ENCODE data around the gene LHFPL3.
A peak's percentile ranks its signal among the peaks of the same experiment; 100 is the strongest.
"Not testable (repeated sequence)": the region's sequence is repeated elsewhere in the genome, so short reads cannot be mapped to it uniquely, and the experiment has no call there.

Gene LHFPL3

DNA sequence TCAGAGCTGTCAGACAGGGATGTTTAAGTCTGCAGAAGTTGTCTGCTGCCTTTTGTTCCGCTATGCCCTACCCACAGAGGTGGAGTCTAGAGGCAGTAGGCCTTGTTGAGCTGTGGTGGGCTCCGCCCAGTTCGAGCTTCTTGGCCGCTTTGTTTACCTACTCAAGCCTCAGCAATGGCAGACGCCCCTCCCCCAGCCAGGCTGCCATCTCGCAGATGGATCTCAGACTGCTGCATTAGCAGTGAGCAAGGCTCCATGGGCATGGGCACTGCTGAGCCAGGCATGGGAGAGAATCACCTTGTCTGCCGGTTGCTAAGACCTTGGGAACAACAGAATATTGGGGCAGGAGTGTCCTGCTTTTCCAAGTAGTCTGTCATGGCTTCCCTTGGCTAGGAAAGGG is 267.2 kb downstream of the LHFPL3 start:
- DNase-seq (ENCODE audit: low spot score): not testable (repeated sequence)

DNA sequence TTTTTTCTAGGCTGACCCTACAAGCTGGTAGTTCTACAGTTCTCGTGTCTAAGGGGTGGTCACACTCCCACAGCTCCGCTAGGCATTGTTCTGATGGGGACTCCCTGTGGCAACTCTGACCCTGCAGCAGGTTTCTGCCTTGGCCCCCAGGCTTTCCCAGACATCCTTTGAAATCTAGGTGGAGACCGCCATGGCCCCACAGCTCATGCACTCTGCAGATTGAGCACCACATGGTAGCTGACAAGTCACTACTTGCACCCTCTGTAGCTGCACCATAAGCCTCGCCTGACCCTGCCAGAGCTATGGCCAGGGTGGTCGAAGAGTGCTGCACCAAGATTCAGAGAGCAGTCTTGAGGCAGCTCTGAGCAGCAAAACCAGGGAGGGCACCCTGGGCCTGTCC is 275.6 kb downstream of the LHFPL3 start:
- no peak for DNase-seq (ENCODE audit: low spot score)

DNA sequence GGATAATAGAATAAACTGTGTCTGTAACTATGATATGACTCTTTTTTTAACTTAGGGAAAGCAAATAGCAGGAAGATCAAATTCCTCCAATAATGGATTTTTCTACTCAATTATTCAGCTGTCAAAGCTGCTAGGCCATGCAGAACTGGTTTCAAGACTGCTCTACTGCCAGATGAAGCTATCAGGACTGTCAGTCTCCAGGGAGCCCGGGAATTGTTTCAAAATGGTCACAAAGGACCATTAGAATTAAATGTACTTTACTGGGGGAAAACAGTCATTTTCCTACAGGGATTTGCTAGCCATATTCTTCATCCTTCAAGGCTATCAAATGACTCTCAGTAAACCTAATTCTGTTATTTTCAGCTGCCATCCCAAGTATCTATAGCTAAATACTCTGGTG is 276.3 kb downstream of the LHFPL3 start:
- DNase-seq (ENCODE audit: low spot score): no peak

DNA sequence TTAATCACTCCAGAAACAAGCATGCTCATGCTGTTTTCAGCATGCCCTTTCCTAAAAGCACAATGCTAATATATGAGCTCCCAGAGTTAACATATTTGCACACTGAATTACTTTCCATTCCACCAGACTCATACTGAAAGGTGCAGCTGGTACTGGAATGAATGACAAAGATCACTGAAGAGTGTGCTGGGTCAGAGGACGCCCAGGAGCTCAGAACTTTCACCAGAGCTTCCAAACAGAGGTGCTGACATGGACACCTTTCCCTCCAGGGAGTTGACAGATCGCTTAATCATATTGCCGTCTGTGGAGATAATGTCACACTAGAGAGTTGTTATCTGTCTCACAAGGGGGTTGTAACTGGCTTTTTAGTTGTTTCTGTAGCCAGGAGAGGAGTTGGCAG is 292.9 kb downstream of the LHFPL3 start:
- DNase-seq (ENCODE audit: low spot score): no peak

DNA sequence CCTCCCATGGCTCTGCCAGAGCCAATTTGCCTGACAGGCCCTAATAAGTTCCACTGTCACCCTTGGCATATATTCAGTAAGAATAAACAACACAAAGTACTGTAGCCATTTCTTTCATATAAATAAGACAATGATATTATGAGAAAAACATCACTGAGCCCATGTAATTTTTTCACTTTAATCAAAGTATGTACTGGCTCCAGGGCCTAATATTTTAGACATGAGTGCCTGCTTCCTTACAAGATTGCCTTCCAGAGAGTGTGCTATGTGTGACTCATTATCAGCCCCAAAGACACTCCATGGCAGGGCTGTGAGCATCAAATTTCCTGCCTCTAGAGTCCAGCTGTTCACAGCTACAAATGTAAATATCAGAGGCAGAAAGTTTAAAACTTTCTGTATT is 297.6 kb downstream of the LHFPL3 start:
- DNase-seq (ENCODE audit: low spot score): no peak

DNA sequence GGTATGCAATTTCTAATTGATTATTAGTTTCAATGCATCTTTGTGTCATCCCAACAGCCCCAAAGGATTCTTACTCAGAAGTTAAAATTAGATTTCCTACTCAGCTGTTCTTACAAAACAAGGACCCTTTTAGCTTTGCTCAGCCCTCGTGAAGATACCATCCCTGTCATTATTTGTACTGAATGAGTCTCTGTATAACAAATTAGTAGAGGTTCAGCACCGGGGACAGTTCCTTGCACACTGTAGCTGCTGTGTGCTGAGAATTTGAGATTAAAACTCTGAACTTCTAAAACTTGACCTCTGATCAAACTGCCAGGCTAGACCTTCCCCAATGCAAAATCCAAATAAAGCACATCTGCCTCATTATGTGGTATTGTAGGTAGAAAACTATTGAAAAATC is 299.1 kb downstream of the LHFPL3 start:
- no peak for DNase-seq (ENCODE audit: low spot score)

DNA sequence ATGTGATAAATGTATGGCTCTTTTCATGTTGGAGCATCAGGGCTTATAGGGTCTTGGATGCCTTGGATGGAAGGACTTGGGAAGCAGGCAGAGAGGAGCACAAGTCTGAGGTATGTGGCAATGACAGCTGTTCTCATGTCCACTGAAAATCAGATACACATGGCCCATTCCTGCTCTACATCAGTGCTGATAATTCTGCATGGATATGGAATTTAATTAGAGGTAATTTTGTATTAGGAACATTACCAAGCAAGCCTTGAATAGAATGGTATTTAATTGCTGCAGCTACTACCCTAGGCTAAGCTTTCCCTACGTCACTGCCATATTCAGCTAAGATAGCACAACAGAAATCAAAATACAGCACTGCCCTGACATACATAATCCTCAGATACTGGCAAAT is 299.6 kb downstream of the LHFPL3 start:
- no peak for DNase-seq (ENCODE audit: low spot score)

DNA sequence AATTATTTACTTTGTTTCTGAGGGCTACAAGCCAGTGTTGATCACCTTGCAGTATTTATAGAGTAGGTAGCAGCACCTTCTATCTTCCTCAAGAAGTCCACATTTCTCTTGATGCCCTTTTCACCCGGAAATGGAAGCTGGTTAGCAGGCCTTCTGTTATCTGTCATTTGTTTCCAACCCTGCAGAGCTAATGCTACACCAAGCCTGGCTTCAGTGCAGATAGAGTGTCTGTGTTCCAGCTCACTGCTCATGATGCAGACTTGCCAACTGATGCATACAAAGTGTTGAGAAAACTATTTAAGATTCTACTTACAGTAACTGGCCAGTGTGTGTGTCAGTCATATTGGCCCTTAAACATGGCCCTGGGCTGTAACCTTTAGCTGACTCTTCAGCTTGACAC is 301.0 kb downstream of the LHFPL3 start:
- no peak for DNase-seq (ENCODE audit: low spot score)

DNA sequence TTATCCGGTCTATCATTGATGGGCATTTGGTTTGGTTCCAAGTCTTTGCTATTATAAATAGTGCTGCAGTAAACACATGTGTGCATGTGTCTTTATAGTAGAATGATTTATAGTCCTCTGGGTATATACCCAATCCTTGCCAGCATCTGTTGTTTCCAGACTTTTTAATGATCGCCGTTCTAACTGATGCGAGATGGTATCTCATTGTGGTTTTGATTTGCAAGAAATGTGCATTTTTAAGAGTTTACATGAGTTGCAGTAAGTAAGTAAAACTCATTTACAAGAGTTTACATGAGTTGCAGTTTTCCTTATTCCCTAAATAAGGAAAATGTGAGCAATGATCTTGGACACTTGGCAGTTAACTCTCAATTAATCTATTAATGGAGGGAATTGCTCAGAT is 312.1 kb downstream of the LHFPL3 start:
- no peak for DNase-seq (ENCODE audit: low spot score)

DNA sequence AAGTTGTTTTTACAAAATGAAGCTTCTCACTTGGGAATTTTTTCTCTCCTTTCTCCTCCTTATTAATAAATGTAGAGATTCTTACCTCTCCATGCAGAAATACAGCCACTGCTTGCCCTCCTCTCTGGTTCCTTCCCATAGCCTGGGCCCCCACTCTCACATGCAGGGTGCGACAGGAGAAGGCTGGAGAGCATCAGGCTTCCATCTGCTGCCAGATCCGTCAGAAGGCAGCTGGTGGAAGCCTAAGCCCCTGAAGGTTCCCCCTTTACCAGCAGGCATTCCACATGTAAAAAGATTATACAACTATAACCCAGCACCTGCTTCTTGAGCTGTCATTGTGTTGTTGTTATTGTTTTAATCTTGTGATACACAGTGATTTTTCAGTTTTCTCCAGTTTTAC is 314.2 kb downstream of the LHFPL3 start:
- DNase-seq (ENCODE audit: low spot score): no peak

DNA sequence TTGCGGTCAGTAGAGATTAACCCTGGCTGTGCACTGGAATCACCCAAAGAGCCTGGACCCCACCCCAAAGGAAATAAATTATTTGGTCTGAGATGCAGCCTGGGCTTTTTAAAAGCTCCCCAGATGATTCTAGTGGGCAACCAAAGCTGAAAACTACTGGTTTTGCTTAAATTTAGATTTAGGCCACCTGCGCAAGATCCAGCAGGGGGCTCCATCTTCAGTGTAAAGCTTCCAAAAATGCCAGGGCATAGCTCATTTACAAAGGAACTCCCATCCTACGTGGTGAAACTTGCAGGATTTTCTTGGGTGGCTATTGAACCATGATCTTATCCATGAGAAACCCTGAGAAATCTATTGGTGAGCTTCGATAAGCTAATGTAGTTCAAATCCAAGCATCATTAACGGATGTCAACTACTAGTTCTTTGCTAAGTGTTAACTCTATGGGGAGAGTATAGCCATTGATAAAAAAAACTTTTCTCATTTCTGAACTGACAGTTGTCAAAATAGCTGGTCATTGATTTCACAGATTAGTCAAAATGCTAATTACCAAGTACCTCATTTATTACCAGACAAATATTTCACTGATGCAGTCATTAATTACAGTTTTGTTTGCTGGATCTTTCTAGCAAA is 315.3 kb downstream of the LHFPL3 start:
- DNase-seq (ENCODE audit: low spot score): peak; percentile 7

DNA sequence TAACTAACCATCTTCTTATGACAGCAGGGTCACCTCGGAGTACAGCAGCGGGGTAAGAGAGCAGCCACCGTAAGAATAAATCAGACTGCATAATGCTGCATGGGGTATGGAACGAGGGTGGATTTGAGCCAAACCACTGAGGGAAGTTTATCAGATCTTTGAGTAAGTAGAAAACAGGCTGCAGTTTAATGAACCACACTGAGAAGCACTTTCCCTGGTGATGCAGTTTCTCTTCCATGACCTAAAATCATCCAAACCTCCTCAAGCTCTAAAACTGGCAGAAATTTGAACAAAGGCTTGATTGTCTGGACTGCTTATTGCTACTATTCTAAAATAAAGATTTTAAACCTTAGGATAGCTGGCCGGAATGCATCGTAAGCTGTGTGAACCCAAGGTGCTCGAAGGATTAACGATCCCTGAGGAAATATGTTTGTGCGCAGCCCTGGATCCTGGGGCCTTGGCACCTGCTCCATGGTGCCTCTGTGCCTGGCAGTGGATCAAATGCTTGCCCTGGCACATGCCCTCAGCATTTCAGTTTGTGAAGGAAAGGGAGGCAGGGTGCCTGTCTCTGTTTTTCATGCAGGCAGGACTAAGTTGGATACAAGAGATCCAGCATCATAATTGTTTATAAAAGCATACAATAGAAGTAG is 322.7 kb downstream of the LHFPL3 start:
- no peak for DNase-seq (ENCODE audit: low spot score)

DNA sequence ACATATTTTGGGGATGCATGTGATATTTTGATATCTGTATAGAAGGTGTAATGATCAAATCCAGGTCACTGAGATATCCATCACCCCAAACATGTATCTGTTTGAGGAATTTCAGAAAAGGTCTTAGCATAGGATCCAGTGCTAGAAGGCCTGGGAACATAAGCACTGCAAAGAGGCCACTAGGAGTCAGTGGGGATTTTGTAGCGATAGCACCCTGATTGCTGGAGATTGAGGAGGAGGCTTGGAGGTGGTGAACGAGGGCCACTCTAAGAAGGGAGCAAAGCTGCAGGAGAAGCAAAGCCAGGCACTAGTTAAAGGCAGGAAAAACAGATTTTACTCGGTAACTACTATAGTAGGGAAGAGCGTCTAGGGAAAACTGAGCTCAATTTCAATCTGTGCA is 324.0 kb downstream of the LHFPL3 start:
- DNase-seq (ENCODE audit: low spot score): no peak

DNA sequence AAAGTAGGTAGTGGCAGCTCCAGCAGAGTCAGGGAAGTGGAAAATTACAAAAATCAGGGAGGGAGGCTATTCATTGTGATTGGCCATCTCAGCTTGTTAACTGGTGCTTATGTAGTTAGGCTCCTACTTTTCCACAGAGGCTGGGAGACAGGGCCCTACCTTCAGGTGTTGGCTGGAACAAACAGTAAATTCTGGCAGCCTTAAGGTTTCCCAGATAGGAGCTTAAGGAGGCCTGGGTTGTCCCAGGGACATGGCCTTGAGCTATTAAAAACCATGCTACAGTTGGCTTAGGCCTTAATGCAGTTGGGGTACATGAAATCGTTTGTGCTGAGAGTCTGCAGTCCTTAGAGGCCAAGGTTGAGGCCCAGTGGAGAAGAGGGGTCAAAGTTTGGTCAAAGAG is 324.5 kb downstream of the LHFPL3 start:
- no peak for DNase-seq (ENCODE audit: low spot score)

DNA sequence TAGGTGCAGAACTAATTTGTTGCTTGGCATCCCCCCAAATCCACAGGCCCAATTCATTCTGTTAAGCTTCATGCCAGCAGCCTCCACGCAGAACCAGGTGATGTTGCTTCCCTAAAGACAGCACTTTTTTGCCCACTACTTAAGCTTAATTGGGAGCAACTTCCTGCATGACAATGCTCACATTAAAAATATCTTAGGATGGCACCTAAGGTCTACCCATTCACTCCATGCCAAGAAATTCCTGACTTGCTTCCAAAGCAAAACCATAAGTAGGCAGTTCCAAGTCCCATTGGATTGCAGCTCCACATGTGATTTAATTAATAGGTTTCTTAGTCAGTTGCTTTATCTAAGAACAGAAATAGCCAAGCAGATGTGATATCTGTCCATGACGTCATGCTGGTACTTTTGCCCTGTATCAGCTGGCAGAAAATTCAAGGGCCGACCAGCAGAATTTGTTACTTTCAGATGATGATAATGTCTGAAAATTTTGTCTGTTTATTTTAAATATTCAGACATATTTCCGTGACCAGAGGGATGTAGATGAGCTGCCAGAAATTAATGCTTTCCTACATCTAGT is 325.5 kb downstream of the LHFPL3 start:
- no peak for DNase-seq (ENCODE audit: low spot score)

DNA sequence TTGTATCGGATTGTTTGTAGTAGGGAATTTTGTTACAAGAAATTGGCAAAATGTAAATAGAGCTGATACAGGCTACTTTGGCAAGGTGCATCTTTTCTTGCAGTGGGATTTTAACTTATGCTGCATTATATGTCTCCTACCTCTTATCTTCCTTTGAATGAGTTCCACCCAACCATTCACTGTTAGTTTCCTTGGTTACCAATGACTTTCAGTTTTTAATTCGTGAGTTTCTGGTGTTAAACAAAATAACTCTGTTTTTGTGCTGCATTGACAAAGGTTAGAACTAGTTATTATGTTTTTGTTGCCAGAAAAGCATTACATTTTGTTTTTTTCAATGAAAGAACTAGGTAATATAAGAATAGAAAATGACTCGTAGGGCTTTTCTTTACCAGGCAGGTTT is 327.2 kb downstream of the LHFPL3 start:
- DNase-seq (ENCODE audit: low spot score): no peak

DNA sequence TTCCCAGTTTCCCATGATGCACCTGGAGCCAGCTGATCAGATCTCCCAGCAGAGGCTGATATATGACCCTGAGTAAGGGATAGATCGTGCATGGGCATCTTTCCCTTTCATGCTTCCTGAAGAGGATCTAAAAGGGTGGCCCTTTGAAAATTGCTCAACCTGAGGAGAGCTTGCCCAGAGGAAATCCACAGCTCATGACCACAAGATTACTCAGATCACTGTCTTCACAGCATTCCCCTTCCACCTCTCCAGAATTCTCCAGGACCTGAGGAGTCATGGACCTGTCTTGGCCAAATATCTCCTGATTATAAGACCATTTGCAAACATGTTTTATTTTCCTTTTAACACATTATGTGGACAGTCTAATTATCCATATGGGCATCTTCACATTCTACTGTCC is 328.1 kb downstream of the LHFPL3 start:
- no peak for DNase-seq (ENCODE audit: low spot score)

DNA sequence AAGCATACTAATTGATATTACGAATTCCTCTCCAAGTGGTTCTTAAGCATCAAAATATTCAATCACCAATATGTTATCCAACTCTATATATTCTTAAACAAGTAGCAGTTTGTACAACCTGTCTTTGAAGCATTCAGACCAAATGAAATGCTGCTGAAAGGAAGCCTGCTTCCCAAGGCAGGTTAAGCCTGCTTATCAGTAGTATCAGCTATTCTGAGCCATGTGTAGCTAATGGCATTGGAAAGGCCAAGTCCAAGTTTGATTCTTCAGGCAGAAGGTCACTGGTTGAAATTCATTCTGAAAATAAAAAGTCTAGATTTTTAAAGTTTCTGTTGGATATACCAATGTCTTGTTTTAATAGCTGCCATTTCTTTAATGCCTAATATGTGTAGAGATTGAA is 328.7 kb downstream of the LHFPL3 start:
- no peak for DNase-seq (ENCODE audit: low spot score)

DNA sequence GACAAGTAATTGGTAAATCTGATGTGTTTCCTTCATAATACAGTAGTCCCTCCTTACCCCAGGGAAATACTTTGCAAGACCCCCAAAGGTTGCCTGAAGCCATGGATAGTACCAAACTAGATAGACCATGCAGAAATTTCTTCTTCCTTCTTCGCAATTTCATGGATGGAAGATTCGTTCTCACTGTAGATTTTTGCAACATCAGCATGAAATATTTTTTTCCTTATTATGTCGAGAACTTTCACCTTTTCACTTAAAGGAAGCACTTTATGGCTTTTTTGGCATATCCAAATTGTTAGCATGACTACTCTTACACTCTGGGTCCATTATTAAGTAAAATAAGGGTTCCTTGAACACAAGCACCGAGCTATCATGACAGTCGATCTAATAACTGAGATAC is 333.2 kb downstream of the LHFPL3 start:
- no peak for DNase-seq (ENCODE audit: low spot score)

DNA sequence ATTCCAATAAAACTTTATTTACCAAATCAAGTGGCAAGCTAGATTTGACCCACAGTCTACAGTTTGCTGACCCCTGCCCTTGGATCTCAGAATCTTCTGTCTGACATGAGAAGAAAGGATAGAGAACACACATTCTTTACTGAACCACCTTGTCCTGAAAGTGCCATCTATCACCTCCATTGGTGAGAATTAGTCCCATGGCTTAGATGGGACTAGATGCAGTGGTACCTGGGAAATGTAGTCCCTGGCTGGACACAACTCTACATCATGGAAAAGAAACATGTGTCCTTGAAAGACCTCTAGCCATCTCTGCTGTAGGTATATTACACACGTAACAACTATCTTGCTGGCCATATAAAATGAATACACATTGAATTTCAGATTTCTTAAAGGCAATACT is 336.2 kb downstream of the LHFPL3 start:
- no peak for DNase-seq (ENCODE audit: low spot score)

DNA sequence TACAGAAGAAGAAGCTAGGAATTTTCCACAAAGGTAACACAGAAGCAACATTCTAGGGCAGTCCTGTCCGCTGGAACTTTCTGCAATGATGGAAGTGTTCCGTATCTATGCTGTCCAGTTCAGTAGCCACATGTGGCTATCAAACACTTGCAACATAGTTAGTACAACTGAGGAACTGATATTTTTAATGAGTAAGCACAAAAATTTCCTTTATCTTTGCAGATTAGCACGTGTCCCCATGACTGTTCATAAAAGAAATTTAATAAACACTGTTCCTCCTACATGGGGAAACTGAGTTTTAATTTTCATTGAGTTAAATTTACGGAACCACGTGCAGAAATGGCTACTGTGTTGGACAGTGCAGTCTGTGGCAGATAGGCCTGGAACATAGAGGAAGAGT is 349.2 kb downstream of the LHFPL3 start:
- DNase-seq (ENCODE audit: low spot score): no peak

DNA sequence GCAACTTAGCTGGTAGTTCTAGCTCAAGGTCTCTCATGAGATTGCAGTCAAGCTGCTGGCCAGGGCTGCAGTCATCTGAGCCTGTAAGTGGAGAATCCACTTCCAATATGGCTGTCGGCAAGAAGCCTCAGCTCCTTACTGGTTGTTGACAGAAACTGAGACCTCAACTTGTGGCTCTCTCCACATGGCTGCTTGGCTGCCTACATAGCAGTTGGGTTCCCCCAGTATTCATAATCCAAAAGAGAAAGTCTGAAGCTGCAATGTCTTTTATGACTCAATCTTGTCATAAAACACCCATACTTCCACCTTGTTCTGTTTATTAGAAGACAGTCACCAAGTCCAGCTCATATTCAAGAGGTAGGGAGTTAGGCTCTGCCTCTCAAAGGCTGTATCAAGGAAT is 350.7 kb downstream of the LHFPL3 start:
- no peak for DNase-seq (ENCODE audit: low spot score)

DNA sequence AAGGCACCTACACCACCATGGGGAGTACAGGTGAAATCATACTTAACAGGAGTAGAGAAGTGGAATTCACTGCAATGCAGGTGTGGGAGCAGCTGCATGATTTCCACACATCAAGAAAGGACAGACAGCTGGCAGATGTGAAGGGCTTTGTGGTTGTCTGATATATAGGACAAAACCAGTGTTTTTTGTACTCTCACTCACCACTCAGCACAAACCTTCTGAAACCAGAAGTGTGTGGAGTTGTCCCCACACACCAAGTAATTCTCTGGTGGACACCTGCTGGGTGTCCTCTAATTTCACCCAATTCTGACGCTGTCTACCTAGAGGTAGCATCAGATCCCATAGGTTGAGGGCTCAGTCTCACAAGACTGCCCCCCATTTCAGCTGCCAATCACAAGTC is 357.9 kb downstream of the LHFPL3 start:
- DNase-seq (ENCODE audit: low spot score): no peak

DNA sequence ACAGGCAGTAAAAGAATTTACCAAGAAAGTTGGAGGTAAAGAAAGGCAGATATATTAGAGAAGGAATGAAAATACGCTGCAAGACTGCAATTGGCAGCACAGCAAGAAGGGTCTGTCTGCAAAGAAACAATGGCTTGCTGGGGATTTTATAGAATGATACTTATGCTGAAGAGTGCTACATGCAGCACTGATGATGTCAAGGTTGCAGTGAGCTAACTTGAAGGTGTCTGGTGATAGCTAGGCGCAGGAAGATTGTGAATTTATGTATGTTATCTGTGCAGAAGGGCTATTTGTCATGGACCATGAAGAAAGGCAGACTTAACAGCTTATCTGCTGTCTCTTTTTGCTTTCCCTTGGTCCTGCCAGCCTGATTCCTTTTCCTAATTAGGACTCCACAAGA is 366.3 kb downstream of the LHFPL3 start:
- DNase-seq (ENCODE audit: low spot score): no peak

Data from germinal center (tissue), 1 donor.